Bronchial epithelial cell (primary cell): Measurements from ENCODE around the gene UVSSA. TPM values are rescaled to one million over a fixed set of nuclear protein-coding genes. Genes with fewer than 3 reads are reported as not detected.
A peak's percentile ranks its signal among the peaks of the same experiment; 100 is the strongest.

ENCODE experiments used
- DNase-seq: peaks from one replicate; pipeline ENCODE4 v3.0.0-alpha.2; 2010; ENCODE audit warnings: low read depth
- FAIRE-seq: peaks from 2 replicates; lab custom pipeline; 2011; peaks lifted over from hg19 to GRCh38; lab: Jason Lieb, UNC
- H3K27me3 ChIP-seq: 2 replicates; pipeline ENCODE4 v1.5.1; 2011; ENCODE audit warnings: low read length; ENCODE audit not compliant: control insufficient read depth, insufficient read depth
- H3K36me3 ChIP-seq: 2 replicates; pipeline ENCODE4 v1.5.1; 2011; ENCODE audit warnings: low read length; ENCODE audit not compliant: control insufficient read depth, insufficient read depth
- H3K4me3 ChIP-seq: 2 replicates; pipeline ENCODE4 v1.5.1; 2011; ENCODE audit warnings: mild to moderate bottlenecking, low read depth, low read length, control low read depth
- CTCF ChIP-seq: IDR thresholded peaks from 2 replicates; pipeline ENCODE4 v1.5.1; 2011; ENCODE audit warnings: mild to moderate bottlenecking, moderate library complexity, low read length, control low read depth, inconsistent platforms; ENCODE audit not compliant: insufficient read depth, severe bottlenecking
- total RNA-seq: library from RNA; depleted of rRNA; stranded (reverse); fragments of >200 nt; gene quantifications from 2 replicates; pipeline ENCODE4 v1.2.1, GENCODE V29; 2014

The UVSSA gene
- total RNA-seq, 1 donor from 2014 or later = 8.2 TPM

GRCh38 chr4:1302159-1302558 is 44.8 kb upstream of the UVSSA start:
- TF ChIP-seq CTCF = no peak
- FAIRE-seq (no peak), DNase-seq (no peak)
- H3K36me3 ChIP-seq = peaks cover 25% of the 10 kb centered on the region
- H3K4me3 ChIP-seq = no peak overlapping the region
- H3K27me3 ChIP-seq = no peaks in the 10 kb centered on the region

GRCh38 chr4:1305261-1305711 is 41.7 kb upstream of the UVSSA start:
- TF ChIP-seq CTCF = no peak
- Histone ChIP-seq H3K4me3 (no peak overlapping the region), H3K27me3 (no peaks in the 10 kb centered on the region), H3K36me3 (peaks cover 8% of the 10 kb centered on the region)
- DNase-seq (no peak), FAIRE-seq (no peak)

GRCh38 chr4:1305781-1306455 is 41.1 kb upstream of the UVSSA start:
- Histone ChIP-seq H3K27me3 (no peaks in the 10 kb centered on the region), H3K4me3 (no peak overlapping the region), H3K36me3 (peaks cover 3% of the 10 kb centered on the region)
- no peak for TF ChIP-seq CTCF
- DNase-seq (no peak), FAIRE-seq (no peak)

GRCh38 chr4:1307951-1308735 is 38.9 kb upstream of the UVSSA start:
- H3K36me3 ChIP-seq = peaks cover 12% of the 10 kb centered on the region
- peak; percentile 83 for FAIRE-seq
- H3K4me3 ChIP-seq = no peak overlapping the region
- no peak for DNase-seq
- no peaks in the 10 kb centered on the region for H3K27me3 ChIP-seq
- no peak for TF ChIP-seq CTCF

GRCh38 chr4:1309261-1310010 is 37.6 kb upstream of the UVSSA start:
- FAIRE-seq (no peak), DNase-seq (peak; percentile 72)
- H3K27me3 ChIP-seq = no peaks in the 10 kb centered on the region
- no peak for TF ChIP-seq CTCF
- H3K4me3 ChIP-seq = peak overlapping the region; percentile 25
- peaks cover 21% of the 10 kb centered on the region for H3K36me3 ChIP-seq
